Measurements from ENCODE around the gene KLHL22.

The KLHL22 gene

DNA sequence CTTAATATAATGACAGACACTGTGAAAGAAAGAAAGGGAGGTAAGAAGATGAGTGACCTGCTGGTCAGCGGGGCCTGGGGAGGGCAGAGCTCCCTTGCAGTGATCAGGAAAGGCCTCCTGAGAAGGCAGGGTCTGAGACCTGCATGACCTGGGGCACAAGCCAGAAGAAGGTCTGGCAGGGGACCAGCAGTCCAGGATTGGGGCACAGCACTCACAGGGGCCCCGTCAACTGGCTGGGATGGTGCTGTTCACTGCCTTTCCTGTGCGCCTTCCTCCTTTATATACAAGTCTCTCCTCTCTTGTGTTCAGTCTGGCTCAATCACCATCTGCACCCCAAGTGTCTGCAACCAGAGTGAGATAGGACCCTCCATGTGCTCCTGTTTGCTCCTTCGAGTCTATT, 35.7 kb downstream of the KLHL22 start:
- no peak for TF ChIP-seq CREB1 (IDR thresholded peaks at IDR 0.05; ENCODE audit: low read depth)
- TF ChIP-seq TCF12 (IDR thresholded peaks at IDR 0.05; ENCODE audit: low read depth): no peak
- TF ChIP-seq EP300 (IDR thresholded peaks at IDR 0.05; ENCODE audit: borderline replicate concordance): no peak
- no peak for TF ChIP-seq TAF1 (IDR thresholded peaks at IDR 0.05; ENCODE audit: low read depth)
- no peak for TF ChIP-seq EGR1 (IDR thresholded peaks at IDR 0.05)
- TF ChIP-seq, protein P1, sequence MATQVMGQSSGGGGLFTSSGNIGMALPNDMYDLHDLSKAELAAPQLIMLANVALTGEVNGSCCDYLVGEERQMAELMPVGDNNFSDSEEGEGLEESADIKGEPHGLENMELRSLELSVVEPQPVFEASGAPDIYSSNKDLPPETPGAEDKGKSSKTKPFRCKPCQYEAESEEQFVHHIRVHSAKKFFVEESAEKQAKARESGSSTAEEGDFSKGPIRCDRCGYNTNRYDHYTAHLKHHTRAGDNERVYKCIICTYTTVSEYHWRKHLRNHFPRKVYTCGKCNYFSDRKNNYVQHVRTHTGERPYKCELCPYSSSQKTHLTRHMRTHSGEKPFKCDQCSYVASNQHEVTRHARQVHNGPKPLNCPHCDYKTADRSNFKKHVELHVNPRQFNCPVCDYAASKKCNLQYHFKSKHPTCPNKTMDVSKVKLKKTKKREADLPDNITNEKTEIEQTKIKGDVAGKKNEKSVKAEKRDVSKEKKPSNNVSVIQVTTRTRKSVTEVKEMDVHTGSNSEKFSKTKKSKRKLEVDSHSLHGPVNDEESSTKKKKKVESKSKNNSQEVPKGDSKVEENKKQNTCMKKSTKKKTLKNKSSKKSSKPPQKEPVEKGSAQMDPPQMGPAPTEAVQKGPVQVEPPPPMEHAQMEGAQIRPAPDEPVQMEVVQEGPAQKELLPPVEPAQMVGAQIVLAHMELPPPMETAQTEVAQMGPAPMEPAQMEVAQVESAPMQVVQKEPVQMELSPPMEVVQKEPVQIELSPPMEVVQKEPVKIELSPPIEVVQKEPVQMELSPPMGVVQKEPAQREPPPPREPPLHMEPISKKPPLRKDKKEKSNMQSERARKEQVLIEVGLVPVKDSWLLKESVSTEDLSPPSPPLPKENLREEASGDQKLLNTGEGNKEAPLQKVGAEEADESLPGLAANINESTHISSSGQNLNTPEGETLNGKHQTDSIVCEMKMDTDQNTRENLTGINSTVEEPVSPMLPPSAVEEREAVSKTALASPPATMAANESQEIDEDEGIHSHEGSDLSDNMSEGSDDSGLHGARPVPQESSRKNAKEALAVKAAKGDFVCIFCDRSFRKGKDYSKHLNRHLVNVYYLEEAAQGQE (IDR thresholded peaks at IDR 0.05; ENCODE audit: low read depth): no peak
- no peak for TF ChIP-seq TEAD4 (IDR thresholded peaks at IDR 0.05)
- no peak for TF ChIP-seq ZBTB7A (IDR thresholded peaks at IDR 0.05; ENCODE audit: low read depth)
- no peak for TF ChIP-seq NFIC (IDR thresholded peaks at IDR 0.05)
- TF ChIP-seq YY1 (IDR thresholded peaks at IDR 0.05; ENCODE audit: low read depth): no peak

DNA sequence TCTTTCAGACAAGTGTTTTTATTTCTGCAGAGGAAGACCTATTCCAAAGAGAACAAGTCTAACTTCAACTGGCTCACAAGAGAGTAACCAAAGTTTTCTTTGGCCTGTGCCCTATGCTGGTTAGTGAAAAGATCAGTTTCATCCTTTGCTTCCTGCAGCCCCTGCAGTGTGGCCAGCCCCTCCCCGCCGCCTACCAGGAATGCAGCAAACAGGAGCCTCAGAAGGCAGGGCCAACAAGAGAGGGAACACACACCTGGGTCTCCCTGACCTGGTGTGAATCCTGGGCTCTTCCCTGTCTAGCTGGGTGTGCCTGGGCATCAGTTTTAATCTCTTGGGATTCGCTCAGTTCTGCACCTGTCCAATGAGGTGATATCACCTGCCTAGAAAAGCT, 36.4 kb downstream of the KLHL22 start:
- TF ChIP-seq CREB1 (IDR thresholded peaks at IDR 0.05; ENCODE audit: low read depth) (no peak), EP300 (IDR thresholded peaks at IDR 0.05; ENCODE audit: borderline replicate concordance) (no peak), FOXM1 (IDR thresholded peaks at IDR 0.05; ENCODE audit: borderline replicate concordance, low read depth) (no peak), TAF1 (IDR thresholded peaks at IDR 0.05; ENCODE audit: low read depth) (no peak), RAD21 (IDR thresholded peaks at IDR 0.05; ENCODE audit: low read depth) (no peak), CEBPB (IDR thresholded peaks at IDR 0.05) (no peak), YY1 (IDR thresholded peaks at IDR 0.05; ENCODE audit: low read depth) (no peak), TCF12 (IDR thresholded peaks at IDR 0.05; ENCODE audit: low read depth) (no peak), NFIC (IDR thresholded peaks at IDR 0.05) (no peak), ZBTB7A (IDR thresholded peaks at IDR 0.05; ENCODE audit: low read depth) (no peak), EGR1 (IDR thresholded peaks at IDR 0.05) (no peak), TEAD4 (IDR thresholded peaks at IDR 0.05) (no peak)
- TF ChIP-seq, protein P2, sequence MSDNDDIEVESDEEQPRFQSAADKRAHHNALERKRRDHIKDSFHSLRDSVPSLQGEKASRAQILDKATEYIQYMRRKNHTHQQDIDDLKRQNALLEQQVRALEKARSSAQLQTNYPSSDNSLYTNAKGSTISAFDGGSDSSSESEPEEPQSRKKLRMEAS (IDR thresholded peaks at IDR 0.05): no peak
- TF ChIP-seq, protein P1 (IDR thresholded peaks at IDR 0.05; ENCODE audit: low read depth): no peak
- TF ChIP-seq, protein P3, sequence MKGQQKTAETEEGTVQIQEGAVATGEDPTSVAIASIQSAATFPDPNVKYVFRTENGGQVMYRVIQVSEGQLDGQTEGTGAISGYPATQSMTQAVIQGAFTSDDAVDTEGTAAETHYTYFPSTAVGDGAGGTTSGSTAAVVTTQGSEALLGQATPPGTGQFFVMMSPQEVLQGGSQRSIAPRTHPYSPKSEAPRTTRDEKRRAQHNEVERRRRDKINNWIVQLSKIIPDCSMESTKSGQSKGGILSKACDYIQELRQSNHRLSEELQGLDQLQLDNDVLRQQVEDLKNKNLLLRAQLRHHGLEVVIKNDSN (IDR thresholded peaks at IDR 0.05): no peak

DNA sequence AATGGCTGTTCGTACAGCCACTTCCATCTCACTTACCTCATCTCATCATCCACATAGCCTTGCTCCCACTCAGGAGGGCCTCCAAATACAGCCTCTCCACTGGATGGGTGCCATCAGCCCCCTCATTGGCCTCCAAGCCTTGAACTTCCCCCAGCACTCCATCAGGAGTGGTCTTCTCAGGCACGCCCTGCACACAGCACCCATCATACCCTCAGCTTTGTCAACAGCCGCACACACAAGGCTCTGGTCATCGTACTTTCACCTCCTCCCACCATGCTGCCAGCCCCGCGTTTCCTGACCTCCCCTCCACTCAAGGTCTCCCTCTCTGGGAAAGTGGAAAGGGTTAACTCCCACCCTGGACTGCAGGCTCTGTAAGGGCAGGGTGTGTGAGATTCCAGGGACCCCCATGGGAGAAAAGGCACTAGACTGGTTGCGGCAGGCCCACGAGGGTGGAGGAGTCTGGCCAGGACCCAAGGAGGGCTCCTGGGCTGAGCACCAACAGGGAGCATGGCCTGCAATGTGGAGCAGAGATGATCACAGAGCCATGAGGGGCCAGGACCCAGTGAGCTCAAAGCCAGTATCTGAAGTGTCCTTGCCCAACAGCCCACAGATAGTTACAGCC, 37.0 kb downstream of the KLHL22 start:
- TF ChIP-seq NFIC (IDR thresholded peaks at IDR 0.05) (no peak), ZBTB7A (IDR thresholded peaks at IDR 0.05; ENCODE audit: low read depth) (no peak), TEAD4 (IDR thresholded peaks at IDR 0.05) (no peak), TCF12 (IDR thresholded peaks at IDR 0.05; ENCODE audit: low read depth) (no peak)
- TF ChIP-seq, protein P3 (IDR thresholded peaks at IDR 0.05): no peak

DNA sequence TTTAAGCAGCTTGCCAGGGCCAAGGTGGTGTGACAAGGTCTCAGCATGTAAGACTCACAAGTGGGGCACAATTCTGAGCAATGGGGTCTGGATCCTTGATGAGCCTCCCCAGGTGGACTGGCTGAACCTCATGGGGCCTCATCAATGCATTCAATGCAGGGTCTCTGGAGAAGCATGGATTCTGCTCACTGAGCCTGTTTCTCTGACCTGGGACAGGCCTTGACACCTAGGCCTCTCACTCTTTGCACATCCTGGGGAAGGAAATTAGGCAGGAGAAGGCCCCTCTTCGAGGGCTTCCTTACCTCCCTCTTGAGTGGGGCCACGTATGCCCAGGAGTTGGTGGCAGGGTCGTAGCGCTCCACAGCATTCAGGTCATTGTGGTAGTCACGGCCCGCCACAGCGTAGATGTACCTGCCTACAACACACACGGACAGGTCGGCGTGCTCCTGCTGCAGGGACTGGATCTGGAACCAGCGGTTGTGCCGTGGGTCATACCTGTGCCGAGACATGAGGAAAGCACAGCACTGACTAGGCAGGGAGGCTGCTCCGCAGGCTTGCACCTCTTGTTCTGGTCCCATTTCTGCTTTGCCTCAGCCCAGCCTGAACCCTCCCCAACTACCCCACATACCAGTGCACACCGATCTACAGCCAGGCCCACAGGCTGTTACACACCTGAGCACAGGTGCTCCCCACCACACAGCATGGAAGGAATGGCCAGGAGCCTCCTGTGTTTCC, 37.9 kb downstream of the KLHL22 start:
- TF ChIP-seq, protein P1 (IDR thresholded peaks at IDR 0.05; ENCODE audit: low read depth): no peak
- no peak for TF ChIP-seq TAF1 (IDR thresholded peaks at IDR 0.05; ENCODE audit: low read depth)
- TF ChIP-seq, protein P2 (IDR thresholded peaks at IDR 0.05): no peak
- TF ChIP-seq ZBTB7A (IDR thresholded peaks at IDR 0.05; ENCODE audit: low read depth): no peak
- TF ChIP-seq EGR1 (IDR thresholded peaks at IDR 0.05): no peak
- TF ChIP-seq NFIC (IDR thresholded peaks at IDR 0.05): no peak
- TF ChIP-seq YY1 (IDR thresholded peaks at IDR 0.05; ENCODE audit: low read depth): no peak
- TF ChIP-seq TEAD4 (IDR thresholded peaks at IDR 0.05): no peak
- no peak for TF ChIP-seq RAD21 (IDR thresholded peaks at IDR 0.05; ENCODE audit: low read depth)
- TF ChIP-seq EP300 (IDR thresholded peaks at IDR 0.05; ENCODE audit: borderline replicate concordance): no peak
- TF ChIP-seq, protein P3 (IDR thresholded peaks at IDR 0.05): no peak
- TF ChIP-seq CEBPB (IDR thresholded peaks at IDR 0.05): no peak
- no peak for TF ChIP-seq TCF12 (IDR thresholded peaks at IDR 0.05; ENCODE audit: low read depth)
- TF ChIP-seq CREB1 (IDR thresholded peaks at IDR 0.05; ENCODE audit: low read depth): no peak
- TF ChIP-seq FOXM1 (IDR thresholded peaks at IDR 0.05; ENCODE audit: borderline replicate concordance, low read depth): no peak
